Measurements from ENCODE around the gene TSPAN9. TPM values are rescaled to one million over a fixed set of nuclear protein-coding genes. Genes with fewer than 3 reads are reported as not detected.

Gene TSPAN9
- total RNA-seq, 1 donor from 2014 or later, result 7.8 TPM

DNA sequence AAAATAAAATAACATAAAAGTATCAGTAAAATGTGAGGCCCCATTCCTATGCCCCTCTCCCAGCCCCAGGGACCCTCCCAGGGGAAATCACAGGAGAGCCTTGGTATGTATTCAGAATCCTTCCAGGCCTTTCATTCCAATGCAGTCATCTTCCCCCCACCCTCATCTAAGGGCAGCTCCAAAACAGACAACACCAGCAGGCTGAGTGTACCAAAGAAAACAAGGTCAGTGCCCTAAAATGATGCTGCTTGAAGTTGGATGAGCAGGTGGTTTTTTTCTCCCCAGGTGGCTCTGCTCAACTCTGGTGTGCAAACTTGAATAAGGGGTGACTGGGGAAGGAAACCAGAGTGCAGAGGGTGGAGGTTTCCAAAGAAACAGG, 56.2 kb downstream of the TSPAN9 start:
- no peak for DNase-seq (ENCODE audit: low spot score)
- no peak overlapping the region for H3K9ac ChIP-seq
- Mint-ChIP-seq H3K9me3 (no peaks in the 10 kb centered on the region), H3K4me1 (peaks cover 38% of the 10 kb centered on the region), H3K36me3 (no peaks in the 10 kb centered on the region), H3K4me3 (no peak overlapping the region), H3K27me3 (ENCODE audit: insufficient read depth, low read depth) (peaks cover 6% of the 10 kb centered on the region), H3K27ac (no peak overlapping the region)
- no peaks in the 10 kb centered on the region for H3K27me3 ChIP-seq
- H3K27ac ChIP-seq, result no peak overlapping the region
- no peaks in the 10 kb centered on the region for H3K79me2 ChIP-seq (ENCODE audit: low read depth)
- H3K36me3 ChIP-seq, result no peaks in the 10 kb centered on the region
- H4K20me1 ChIP-seq (ENCODE audit: low read depth), result peaks cover 15% of the 10 kb centered on the region
- H3K4me1 ChIP-seq, result peaks cover 19% of the 10 kb centered on the region
- no peaks in the 10 kb centered on the region for H3F3A ChIP-seq (ENCODE audit: low read depth)
- no peak for TF ChIP-seq EZH2phosphoT487 (IDR thresholded peaks at IDR 0.05)
- no peak for TF ChIP-seq CTCF (IDR thresholded peaks at IDR 0.05)
- TF ChIP-seq EZH2 (IDR thresholded peaks at IDR 0.05), result no peak
- H2AFZ ChIP-seq (replicated peaks), result no peak overlapping the region
- H3K4me2 ChIP-seq, result no peak overlapping the region
- H3K4me3 ChIP-seq, result no peak overlapping the region
- no peaks in the 10 kb centered on the region for H3K9me3 ChIP-seq (ENCODE audit: low read depth)

DNA sequence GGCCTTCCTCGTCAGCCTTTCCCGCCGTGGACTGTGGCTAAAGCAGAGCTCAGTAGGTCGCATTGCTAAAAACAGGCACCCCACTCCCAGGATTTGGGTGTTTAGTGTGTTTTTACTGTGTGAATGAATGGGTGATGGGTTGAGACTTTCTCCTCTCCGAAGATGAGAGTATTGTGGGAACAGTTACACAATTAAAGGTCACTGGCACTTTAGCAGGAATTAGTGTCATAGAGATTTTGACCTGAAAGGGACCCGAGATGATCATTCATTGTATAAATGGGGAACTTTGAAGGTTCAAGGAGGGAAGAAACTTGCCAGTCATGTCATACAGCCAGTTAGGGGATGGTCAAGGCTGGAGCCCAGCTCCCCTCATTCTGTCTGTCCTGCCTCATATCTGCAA, 56.9 kb downstream of the TSPAN9 start:
- no peak overlapping the region for H3K4me3 ChIP-seq
- H3K36me3 ChIP-seq, result no peaks in the 10 kb centered on the region
- H3K79me2 ChIP-seq (ENCODE audit: low read depth), result no peaks in the 10 kb centered on the region
- peaks cover 26% of the 10 kb centered on the region for H3K4me1 ChIP-seq
- H3K27me3 ChIP-seq, result no peaks in the 10 kb centered on the region
- H3K9me3 Mint-ChIP-seq, result no peaks in the 10 kb centered on the region
- H3K4me1 Mint-ChIP-seq, result peaks cover 45% of the 10 kb centered on the region
- H3K4me3 Mint-ChIP-seq, result no peak overlapping the region
- H4K20me1 ChIP-seq (ENCODE audit: low read depth), result peaks cover 20% of the 10 kb centered on the region
- H3K27me3 Mint-ChIP-seq (ENCODE audit: insufficient read depth, low read depth), result peaks cover 6% of the 10 kb centered on the region
- H3K4me2 ChIP-seq, result no peak overlapping the region
- H3K27ac Mint-ChIP-seq, result no peak overlapping the region
- no peak overlapping the region for H3K9ac ChIP-seq
- no peaks in the 10 kb centered on the region for H3K9me3 ChIP-seq (ENCODE audit: low read depth)
- no peak overlapping the region for H3K27ac ChIP-seq
- peaks cover 2% of the 10 kb centered on the region for H3F3A ChIP-seq (ENCODE audit: low read depth)
- H3K36me3 Mint-ChIP-seq, result no peaks in the 10 kb centered on the region
- TF ChIP-seq CTCF (IDR thresholded peaks at IDR 0.05), result no peak
- DNase-seq (ENCODE audit: low spot score), result no peak
- no peak overlapping the region for H2AFZ ChIP-seq (replicated peaks)

DNA sequence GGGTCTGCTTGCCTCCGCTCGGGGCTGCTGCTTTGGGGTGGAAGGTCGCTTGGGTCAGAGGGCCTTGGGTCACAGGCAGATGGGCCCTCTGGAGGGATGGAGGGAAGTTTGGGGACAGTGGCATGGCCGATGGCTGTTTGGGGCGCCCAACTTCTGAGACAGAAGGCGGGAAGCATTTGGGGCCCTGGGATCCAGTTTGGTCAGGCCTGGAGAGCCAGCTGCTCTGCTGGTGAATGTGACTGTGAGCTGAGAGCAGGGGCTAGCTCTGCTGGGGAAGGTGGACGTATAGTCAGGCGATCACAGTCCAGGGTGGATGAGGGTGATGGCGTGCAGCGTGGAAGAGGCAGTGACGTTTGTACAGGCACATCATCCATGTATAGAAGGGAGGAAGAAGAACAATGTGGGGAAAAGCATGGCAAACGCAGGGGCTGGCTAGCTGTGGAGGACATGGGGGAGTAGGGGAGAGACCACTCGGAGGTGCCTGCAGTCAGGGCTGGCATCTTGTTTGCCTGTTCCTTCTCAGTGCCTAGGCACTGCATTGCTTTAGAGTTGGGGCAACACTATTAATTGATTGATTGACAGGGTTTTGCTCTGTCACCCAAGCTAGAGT, 57.5 kb downstream of the TSPAN9 start:
- H3K4me1 ChIP-seq, result peaks cover 30% of the 10 kb centered on the region
- H3K4me1 Mint-ChIP-seq, result peaks cover 48% of the 10 kb centered on the region
- no peak overlapping the region for H3K27ac Mint-ChIP-seq

More for the DNA sequence above, 57.5 kb downstream of the TSPAN9 start:
- Mint-ChIP-seq H3K9me3 (no peaks in the 10 kb centered on the region), H3K4me3 (no peak overlapping the region), H3K27me3 (ENCODE audit: insufficient read depth, low read depth) (peaks cover 6% of the 10 kb centered on the region), H3K36me3 (no peaks in the 10 kb centered on the region)
- Histone ChIP-seq H3K27me3 (no peaks in the 10 kb centered on the region), H3K9me3 (ENCODE audit: low read depth) (no peaks in the 10 kb centered on the region), H3F3A (ENCODE audit: low read depth) (peaks cover 2% of the 10 kb centered on the region), H3K4me3 (no peak overlapping the region), H3K27ac (no peak overlapping the region), H3K36me3 (no peaks in the 10 kb centered on the region), H2AFZ (replicated peaks) (no peak overlapping the region), H3K9ac (no peak overlapping the region), H3K79me2 (ENCODE audit: low read depth) (no peaks in the 10 kb centered on the region), H3K4me2 (no peak overlapping the region), H4K20me1 (ENCODE audit: low read depth) (peaks cover 25% of the 10 kb centered on the region)
- TF ChIP-seq EZH2 (IDR thresholded peaks at IDR 0.05), result no peak
- DNase-seq (ENCODE audit: low spot score), result no peak
